ELR (cell line): ENCODE results near the gene SLC12A7.
"Not testable (repeated sequence)": the region's sequence is repeated elsewhere in the genome, so short reads cannot be mapped to it uniquely, and the experiment has no call there.

Experiments
- DNase-seq: peaks from one replicate; pipeline ENCODE4 v3.0.0-alpha.2; 2015; ENCODE audit warnings: low read depth

Gene SLC12A7

GRCh38 chr5:1111727-1112289 lies at the start of gene SLC12A7:
Gene SLC12A7, minus strand, starts transcription at chr5:1112063. Its CDS starts 72 bp downstream, at chr5:1111991.
- DNase-seq: no peak

DNA sequence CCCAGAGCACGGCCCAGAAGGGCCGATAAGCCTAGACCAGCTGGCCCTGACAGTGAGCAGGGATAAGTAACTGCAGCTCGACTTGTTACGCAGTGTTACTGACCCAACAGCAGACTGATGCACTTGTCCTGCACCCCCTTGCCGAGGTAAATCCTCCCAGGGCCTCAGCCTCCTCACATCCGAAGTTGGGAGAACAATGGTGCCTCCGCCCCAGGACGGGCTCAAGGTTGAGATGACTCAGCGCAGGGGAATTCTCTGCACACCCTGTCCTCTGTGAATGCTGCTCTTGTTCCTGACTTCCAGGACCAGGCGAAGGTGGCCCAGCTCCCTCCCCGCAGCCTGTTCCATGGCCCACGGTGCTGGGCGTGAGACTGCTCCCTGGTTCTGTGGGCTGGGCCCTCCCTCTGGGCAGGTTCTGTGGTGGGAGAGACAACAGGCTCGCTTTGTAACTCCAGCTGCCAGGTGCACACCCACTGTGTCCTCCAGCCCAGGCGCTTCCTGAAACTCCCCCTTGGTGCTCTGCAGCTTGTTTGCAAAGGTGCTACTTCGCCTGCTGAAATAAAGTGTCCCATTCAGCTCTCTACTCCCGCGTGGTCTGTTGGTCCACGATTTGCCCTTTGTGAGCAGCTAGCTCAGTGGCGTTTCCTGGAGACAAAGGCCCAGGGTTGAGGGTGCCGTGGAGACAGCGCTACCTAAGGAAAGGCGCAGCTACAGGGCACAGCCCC lies 49.4 kb upstream of the SLC12A7 start:
- DNase-seq: no peak

- no peak for DNase-seq
Observed at GRCh38 chr5:1159774-1160406, 48.0 kb upstream of the SLC12A7 start.

DNA sequence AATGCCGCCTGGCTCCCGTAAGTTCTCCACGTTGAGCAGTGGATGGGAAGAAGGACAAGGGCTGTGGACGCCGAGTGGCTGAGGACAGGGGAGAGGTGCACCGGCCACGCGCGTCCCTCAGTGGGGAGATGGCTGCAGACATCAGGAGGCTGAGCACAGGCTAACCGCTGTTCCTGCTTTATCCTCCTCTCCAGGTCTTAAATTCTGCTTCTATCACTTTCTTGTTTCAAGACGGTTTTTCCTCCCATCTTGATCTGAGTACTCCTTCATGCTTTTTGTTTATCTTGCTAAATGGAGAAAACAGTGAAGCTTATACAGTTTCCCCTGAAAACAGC lies 47.4 kb upstream of the SLC12A7 start:
- DNase-seq: no peak

GRCh38 chr5:1158647-1159340 lies 46.9 kb upstream of the SLC12A7 start:
- no peak for DNase-seq

DNA sequence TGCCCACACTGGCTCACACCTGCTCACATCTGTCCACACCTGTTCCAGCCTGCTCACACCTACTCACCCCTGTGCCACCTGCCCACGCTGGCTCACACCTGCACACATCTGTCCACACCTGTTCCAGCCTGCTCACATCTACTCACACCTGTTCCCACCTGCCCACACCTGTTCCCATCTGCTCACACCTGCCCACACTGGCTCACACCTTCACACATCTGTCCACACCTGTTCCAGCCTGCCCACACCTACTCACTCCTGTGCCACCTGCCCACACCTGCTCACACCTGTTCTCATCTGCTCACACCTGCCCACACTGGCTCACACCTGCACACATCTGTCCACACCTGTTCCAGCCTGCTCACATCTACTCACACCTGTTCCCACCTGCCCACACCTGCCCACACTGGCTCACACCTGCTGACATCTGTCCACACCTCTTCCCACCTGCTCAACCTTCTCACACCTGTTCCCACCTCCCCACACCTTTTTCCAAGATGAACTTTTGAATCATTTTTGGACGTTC lies 45.7 kb upstream of the SLC12A7 start:
- not testable (repeated sequence) for DNase-seq

DNA sequence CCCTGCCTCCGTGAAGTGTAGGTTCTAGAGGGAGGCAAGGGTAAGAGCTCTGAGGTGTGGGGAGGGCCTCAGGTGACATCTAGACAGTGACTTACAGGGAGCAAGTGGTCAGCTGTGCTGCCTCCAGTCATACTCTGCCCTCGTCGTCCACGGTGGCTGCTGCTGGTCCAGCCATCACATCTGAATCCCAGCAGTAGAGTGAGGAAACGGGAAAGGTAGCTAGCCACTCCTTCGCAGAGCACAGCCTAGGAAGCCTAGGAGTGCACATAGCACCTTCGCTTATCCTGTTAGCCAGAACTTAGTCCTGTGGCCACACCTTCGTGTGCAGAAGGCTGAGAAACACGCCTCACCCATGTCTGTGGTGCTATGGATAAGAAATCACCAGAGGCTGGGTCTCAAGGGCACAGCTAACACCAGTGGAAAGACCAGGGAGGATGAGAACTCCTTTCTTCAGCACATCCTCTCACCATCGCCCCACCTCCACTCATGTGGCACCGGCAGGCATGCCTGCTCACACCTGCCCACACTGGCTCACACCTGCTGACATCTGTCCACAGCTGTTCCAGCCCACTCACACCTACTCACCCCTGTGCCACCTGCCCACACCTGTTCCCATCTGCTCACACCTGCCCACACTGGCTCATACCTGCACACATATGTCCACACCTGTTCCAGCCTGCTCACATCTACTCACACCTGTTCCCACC lies 45.0 kb upstream of the SLC12A7 start:
- no peak for DNase-seq

DNA sequence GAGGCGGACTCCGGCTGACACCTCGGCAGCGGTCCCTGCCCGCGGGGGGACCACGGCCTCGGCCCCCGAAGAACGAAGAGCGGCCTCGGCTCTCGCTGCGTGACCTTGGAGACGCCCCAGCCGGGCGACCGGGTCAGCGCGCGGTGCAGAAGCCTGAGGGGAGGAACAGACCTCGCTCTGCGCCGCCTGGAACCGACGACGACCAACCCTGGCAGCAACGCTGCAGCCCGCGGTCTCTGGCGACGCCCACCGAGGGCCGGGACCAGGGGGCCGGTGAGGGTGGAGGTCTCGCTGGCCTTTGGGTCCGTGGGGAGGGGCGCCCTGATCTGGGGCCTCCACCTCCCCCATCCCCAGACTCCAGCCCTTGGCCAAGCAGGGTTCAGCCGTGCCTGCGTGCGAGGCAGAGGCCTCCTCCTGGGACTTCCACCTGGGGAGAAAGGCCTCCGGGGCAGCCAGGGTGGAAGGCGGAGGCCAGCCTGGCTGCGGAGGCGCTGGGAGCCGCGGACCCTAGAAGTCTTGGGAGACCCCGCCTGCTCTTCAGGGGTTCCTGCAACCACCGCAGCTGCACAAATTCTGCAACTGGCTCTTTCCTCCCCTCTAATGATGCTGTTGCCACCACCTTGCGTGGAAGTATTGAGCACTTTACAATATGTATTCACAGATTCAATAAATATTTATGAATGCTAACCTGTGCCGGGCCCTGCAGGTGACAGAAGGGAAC lies 44.3 kb upstream of the SLC12A7 start:
- no peak for DNase-seq

GRCh38 chr5:1155191-1156032 lies 43.5 kb upstream of the SLC12A7 start:
- DNase-seq: no peak

GRCh38 chr5:1153428-1153827 lies 41.6 kb upstream of the SLC12A7 start:
- no peak for DNase-seq

DNA sequence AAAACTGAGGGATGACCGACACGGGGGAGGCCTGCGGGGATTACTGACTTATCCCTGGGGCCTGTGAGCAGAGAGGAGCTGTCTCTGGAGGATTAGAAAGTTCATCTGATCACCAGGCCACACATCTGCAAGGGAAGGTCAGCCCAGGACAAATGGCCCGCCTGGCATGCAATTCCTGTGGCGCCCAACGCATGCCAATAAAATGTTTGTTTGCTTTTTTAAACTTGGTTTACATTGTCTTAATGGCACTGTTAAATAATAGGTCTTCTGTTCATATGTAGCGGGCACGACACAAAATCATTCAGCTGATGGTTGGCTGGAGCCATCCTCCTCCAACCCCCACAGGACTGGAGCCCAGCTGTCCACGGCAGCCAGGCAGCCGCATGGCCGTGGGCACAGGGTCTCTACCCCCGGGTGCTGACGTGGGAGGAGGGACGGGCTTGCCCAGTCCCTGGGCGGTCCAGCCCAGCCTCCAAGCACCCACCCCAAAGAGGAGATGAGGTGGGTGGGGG lies 41.0 kb upstream of the SLC12A7 start:
- no peak for DNase-seq

DNA sequence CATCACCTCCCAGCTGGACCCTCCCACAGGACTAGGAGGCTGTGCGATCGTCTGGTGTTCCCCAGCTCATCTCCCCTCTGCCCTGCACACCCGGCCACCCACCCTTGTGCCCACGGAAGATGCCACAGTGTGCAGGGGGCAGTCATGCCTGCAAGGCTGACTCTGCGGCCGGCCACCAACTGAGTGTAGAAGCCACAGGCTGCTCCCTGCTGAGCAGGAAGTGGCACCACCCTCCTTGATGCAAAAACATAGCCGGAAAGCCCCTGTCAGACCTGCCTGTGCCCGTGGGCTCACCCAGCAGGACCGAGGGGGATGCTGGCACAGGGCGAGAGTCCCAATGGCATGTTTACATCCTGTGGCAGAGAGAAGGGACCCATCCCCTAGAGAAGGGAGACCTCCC lies 40.3 kb upstream of the SLC12A7 start:
- no peak for DNase-seq

- DNase-seq: no peak
Observed at GRCh38 chr5:1151316-1151715, 39.5 kb upstream of the SLC12A7 start.

GRCh38 chr5:1150866-1151265 lies 39.0 kb upstream of the SLC12A7 start:
- no peak for DNase-seq

DNA sequence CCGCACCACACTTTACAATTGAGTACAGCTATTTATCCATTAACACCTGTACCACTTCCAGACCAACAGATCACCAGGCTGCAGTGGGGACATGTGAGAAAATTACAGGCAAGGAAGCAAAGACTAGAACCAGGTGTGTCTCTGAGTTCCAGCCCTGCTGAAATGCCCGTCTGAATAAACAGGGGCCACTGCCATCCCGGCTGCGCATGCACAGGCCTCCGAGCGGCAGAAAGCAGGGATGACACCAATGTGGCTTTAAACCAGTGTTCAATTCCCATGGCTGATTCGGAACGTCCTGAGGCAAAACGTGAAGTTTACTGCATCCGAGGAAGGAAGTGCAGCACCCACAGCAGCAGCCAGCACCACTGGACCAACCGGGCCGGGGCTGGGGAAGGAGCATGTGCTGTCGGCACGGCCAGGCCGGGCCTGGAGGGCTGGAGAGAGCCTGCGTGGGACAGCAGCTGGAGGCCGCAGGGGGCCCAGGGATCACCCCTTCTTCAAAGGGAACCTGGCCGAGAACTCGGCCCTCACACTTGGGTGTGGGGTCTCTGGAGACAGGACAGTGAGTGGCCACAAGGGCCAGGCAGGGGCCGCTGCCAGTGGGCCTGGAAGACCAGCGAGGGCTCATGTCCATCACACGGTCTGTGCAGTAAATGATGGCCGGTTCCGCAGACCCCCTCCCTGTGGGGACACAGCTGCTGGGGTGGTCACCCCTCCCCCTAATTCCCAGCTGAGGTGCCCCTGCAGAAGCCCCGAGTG lies 33.0 kb upstream of the SLC12A7 start:
- DNase-seq: no peak

- DNase-seq: no peak
Observed at GRCh38 chr5:1144089-1144488, 32.2 kb upstream of the SLC12A7 start.

- DNase-seq: no peak
Observed at GRCh38 chr5:1143670-1143951, 31.7 kb upstream of the SLC12A7 start.

DNA sequence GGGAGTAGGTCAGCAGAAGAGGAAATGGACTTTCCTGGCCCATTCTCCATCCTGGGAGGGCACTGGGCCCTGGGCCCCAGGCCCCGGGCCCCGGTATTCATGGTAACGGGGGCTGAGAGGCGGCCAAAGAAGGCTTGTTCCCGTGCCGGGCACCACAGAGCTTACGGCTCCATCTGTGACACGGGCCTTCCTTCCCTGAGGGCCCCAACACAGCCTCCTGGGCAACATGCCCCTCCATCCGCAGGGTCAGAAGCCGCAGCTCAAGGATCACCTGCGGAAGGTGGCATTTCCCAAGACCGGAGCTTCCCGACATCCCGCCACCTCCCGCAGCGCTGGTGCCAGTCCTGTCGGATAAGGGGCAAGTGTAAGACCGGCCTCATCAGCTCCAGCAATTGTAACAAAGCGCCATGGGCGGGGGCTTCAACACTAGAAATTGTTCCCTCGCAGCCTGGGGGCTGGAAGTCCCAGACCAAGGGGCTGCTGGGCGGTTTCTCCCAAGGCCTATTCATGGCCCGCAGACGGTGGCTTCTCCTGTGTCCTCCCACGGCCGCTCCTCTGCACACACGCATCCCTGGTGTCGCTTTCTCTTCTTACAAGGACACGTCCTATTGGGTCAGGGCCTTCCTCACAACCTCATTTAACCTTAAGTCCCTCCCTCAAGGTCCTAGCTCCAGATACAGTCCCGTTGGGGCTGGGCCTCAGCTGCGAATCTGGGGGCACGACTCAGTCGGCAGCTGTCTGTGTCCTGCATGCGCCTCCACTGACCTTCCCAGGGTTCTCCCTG lies 31.2 kb upstream of the SLC12A7 start:
- DNase-seq: no peak

DNA sequence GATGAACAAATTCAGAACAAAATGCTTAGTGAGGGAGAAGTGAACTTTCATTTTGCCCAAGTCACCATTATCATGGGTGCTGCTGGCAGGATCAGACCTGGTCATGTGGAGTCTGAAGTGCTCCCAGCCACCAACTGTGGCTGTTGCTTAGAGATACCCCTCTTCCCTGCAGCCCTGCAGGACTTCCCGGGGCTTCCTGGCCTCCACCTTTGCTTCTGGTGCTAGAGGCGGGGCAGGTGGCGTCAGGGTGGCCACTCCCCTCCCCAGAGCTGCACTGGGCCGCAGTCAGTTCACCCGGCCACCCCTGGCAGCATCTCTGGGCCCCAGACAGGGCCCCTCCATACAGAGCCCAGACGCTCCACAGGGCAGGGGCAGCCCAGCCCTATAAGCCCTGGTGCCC lies 30.0 kb upstream of the SLC12A7 start:
- DNase-seq: no peak
